Tibial nerve (tissue), 4 donors: ENCODE data around the gene RNF227.

Experiments
- EP300 ChIP-seq, 2 donors: sonication (generic); formaldehyde crosslinking; IDR thresholded peaks; one replicate each; pipeline ENCODE4 v1.6.1; 2017; ENCODE audit warnings: antibody characterized with exemption in 2 of 2, mild to moderate bottlenecking in 1 of 2
- POLR2A ChIP-seq, 2 donors: fragments of 450-650 bp; IDR thresholded peaks; one replicate each; pipeline ENCODE4 v1.6.1; 2017; ENCODE audit warnings: antibody characterized with exemption in 2 of 2, mild to moderate bottlenecking in 2 of 2, moderate library complexity in 2 of 2
- TF ChIP-seq, protein P1 (sequence below), 5 experiments: fragments of 200-600 bp in 3 of 5; fragments of 450-650 bp in 2 of 5; sonication (generic) in 3 of 5; IDR thresholded peaks; one replicate each; pipeline ENCODE4 v1.5.1; 2016 to 2019; ENCODE audit warnings: antibody characterized with exemption in 5 of 5, mild to moderate bottlenecking in 3 of 5, moderate library complexity in 2 of 5

DNA sequence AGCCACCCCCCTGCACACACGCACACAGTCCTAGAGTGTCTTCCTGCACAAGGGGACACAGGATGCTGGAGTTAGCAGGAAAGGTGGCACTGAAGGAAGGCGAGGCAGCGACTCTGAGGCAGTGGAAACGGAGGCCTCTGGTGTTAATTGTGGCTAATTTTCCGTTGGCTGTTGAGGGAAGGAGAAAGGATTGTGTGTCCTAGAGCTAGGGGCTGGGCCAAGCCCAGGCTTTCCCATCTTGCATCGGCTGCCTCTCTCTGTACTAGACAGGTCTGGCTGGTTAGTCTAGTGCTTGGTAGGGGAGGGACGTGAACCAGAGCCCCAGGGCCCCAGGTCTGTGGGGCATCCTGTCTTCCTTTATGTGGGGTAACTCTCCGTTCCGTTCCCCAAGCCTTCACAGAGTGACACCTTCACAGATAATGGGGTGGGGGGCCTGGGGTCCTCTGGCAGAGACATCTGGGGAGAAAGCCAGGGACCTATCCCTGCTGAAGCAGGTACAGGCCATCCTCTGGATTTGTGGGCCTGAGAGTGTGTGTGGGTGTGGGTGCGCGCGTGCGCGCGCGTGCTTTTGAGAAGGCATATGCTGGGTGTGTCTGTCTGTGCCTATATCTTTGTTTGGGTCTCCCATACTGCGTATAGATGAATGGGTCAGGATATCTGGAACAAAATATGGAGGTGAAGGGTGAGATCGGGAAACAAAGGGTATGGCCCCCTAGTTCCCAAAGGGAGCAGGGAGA, 27.7 kb downstream of the RNF227 start, which contains the start of gene CHD3:
- TF ChIP-seq EP300 (IDR thresholded peaks at IDR 0.05) (no peak), POLR2A (IDR thresholded peaks at IDR 0.05) (no peak)
- TF ChIP-seq, protein P1, sequence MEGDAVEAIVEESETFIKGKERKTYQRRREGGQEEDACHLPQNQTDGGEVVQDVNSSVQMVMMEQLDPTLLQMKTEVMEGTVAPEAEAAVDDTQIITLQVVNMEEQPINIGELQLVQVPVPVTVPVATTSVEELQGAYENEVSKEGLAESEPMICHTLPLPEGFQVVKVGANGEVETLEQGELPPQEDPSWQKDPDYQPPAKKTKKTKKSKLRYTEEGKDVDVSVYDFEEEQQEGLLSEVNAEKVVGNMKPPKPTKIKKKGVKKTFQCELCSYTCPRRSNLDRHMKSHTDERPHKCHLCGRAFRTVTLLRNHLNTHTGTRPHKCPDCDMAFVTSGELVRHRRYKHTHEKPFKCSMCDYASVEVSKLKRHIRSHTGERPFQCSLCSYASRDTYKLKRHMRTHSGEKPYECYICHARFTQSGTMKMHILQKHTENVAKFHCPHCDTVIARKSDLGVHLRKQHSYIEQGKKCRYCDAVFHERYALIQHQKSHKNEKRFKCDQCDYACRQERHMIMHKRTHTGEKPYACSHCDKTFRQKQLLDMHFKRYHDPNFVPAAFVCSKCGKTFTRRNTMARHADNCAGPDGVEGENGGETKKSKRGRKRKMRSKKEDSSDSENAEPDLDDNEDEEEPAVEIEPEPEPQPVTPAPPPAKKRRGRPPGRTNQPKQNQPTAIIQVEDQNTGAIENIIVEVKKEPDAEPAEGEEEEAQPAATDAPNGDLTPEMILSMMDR (IDR thresholded peaks at IDR 0.05): no peak
